ENCODE measurements around the gene CSF1R.

GRCh38 chr5:150042459-150042858 is 43.9 kb downstream of the CSF1R start:
- TF ChIP-seq CTCF (IDR thresholded peaks at IDR 0.05 in 8 of 11, conservative IDR thresholded peaks at IDR 0.05 in 3 of 11) (no peak), POLR2A (IDR thresholded peaks at IDR 0.05) (no peak), POLR2AphosphoS5 (IDR thresholded peaks at IDR 0.05) (no peak)

Measured in spleen (tissue), 7 donors.